ENCODE measurements around the gene GRIP1. TPM values are rescaled to one million over a fixed set of nuclear protein-coding genes. Genes with fewer than 3 reads are reported as not detected.

The GRIP1 gene
- total RNA-seq, 3 donors from 2014 or later (not counting 1 experiment from before 2014, with no cell fraction given): 1.3 to 3.6 (median 1.7) TPM

DNA sequence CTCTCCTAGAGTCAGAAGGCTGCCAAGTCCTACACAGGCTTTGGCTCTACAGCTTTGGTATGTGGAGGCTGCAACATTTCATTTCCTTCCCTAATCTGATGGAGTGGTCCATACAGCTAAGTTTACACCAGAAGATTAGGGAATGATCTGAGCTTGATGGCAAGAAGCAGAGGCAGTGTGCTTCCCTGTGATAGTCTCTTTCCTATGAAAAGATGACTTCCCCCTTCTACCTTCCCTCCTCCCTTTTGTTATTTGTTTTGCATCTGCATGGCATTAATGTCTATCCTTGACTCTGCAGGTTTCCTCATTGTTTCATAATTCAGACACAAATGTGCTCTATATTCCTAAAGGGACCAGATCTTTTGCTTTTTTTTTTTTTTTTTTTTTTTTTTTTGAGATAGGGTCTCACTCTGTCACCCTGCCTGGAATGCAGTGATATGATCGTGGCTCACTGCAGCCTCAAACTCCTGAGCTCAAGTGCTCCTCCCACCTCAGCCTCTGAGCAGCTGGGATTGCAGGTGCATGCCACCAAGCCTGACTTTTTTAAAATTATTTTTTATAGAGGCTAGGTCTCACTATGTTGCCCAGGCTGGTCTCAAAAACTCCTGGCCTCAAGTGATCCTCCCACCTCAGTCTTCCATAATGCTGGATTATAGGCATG is 76.3 kb downstream of the GRIP1 start:
- Histone ChIP-seq H3K36me3 (ENCODE audit: control insufficient read depth, insufficient read depth, low read length) (no peaks in the 10 kb centered on the region), H3K4me3 (ENCODE audit: low read length) (no peak overlapping the region), H3K4me1 (ENCODE audit: control insufficient read depth, insufficient read depth, low read length) (no peaks in the 10 kb centered on the region), H3K27me3 (ENCODE audit: control insufficient read depth, insufficient read depth, low read length) (no peaks in the 10 kb centered on the region), H3K9me3 (ENCODE audit: control insufficient read depth, insufficient read depth, low read length) (no peaks in the 10 kb centered on the region), H3K27ac (ENCODE audit: low read length) (no peak overlapping the region)
- WGBS (ENCODE audit: insufficient coverage): 75% methylated on average over 1 of the region's 1 CpG
- Mint-ChIP-seq H3K36me3 (no peaks in the 10 kb centered on the region), H3K4me3 (no peak overlapping the region), H3K4me1 (no peaks in the 10 kb centered on the region), H3K9me3 (no peaks in the 10 kb centered on the region), H3K27me3 (ENCODE audit: low read depth in 2 of 2) (peaks cover 2 to 7% of the 10 kb centered on the region in 2 donors), H3K27ac (no peak overlapping the region)
- no peak for DNase-seq
- TF ChIP-seq CTCF (IDR thresholded peaks at IDR 0.05): no peak
- intact Hi-C loops (cut with micrococcal nuclease): no loop called here
- no peak for ATAC-seq

GRCh38 chr12:66600903-66601302 is 78.0 kb downstream of the GRIP1 start:
- intact Hi-C loops (cut with micrococcal nuclease): no loop called here
- Mint-ChIP-seq H3K36me3 (no peaks in the 10 kb centered on the region), H3K9me3 (no peaks in the 10 kb centered on the region), H3K4me3 (no peak overlapping the region), H3K27ac (no peak overlapping the region), H3K4me1 (no peaks in the 10 kb centered on the region), H3K27me3 (ENCODE audit: low read depth in 2 of 2) (peaks cover 2 to 7% of the 10 kb centered on the region in 2 donors)
- H3K9me3 ChIP-seq (ENCODE audit: control insufficient read depth, insufficient read depth, low read length): no peaks in the 10 kb centered on the region
- ATAC-seq (no peak), DNase-seq (no peak)
- no peaks in the 10 kb centered on the region for H3K27me3 ChIP-seq (ENCODE audit: control insufficient read depth, insufficient read depth, low read length)
- no peak overlapping the region for H3K27ac ChIP-seq (ENCODE audit: low read length)
- 89% methylated on average over 2 of the region's 2 CpGs for WGBS (ENCODE audit: insufficient coverage)
- no peaks in the 10 kb centered on the region for H3K36me3 ChIP-seq (ENCODE audit: control insufficient read depth, insufficient read depth, low read length)
- H3K4me1 ChIP-seq (ENCODE audit: control insufficient read depth, insufficient read depth, low read length): no peaks in the 10 kb centered on the region
- no peak overlapping the region for H3K4me3 ChIP-seq (ENCODE audit: low read length)
- TF ChIP-seq CTCF (IDR thresholded peaks at IDR 0.05): no peak

GRCh38 chr12:66599816-66600215 is 79.1 kb downstream of the GRIP1 start:
- WGBS (ENCODE audit: insufficient coverage): 73% methylated on average over 1 of the region's 1 CpG
- H3K36me3 Mint-ChIP-seq: no peaks in the 10 kb centered on the region
- H3K27me3 Mint-ChIP-seq (ENCODE audit: low read depth in 2 of 2): peaks cover 2 to 14% of the 10 kb centered on the region in 2 donors
- H3K27ac Mint-ChIP-seq: no peak overlapping the region
- H3K4me3 Mint-ChIP-seq: no peak overlapping the region
- DNase-seq (no peak), ATAC-seq (no peak)
- no peaks in the 10 kb centered on the region for H3K9me3 ChIP-seq (ENCODE audit: control insufficient read depth, insufficient read depth, low read length)
- H3K9me3 Mint-ChIP-seq: no peaks in the 10 kb centered on the region
- no peaks in the 10 kb centered on the region for H3K4me1 Mint-ChIP-seq
- H3K4me1 ChIP-seq (ENCODE audit: control insufficient read depth, insufficient read depth, low read length): no peaks in the 10 kb centered on the region
- no peak overlapping the region for H3K4me3 ChIP-seq (ENCODE audit: low read length)
- H3K27ac ChIP-seq (ENCODE audit: low read length): no peak overlapping the region
- intact Hi-C loops (cut with micrococcal nuclease): no loop called here
- no peak for TF ChIP-seq CTCF (IDR thresholded peaks at IDR 0.05)
- no peaks in the 10 kb centered on the region for H3K27me3 ChIP-seq (ENCODE audit: control insufficient read depth, insufficient read depth, low read length)
- no peaks in the 10 kb centered on the region for H3K36me3 ChIP-seq (ENCODE audit: control insufficient read depth, insufficient read depth, low read length)

DNA sequence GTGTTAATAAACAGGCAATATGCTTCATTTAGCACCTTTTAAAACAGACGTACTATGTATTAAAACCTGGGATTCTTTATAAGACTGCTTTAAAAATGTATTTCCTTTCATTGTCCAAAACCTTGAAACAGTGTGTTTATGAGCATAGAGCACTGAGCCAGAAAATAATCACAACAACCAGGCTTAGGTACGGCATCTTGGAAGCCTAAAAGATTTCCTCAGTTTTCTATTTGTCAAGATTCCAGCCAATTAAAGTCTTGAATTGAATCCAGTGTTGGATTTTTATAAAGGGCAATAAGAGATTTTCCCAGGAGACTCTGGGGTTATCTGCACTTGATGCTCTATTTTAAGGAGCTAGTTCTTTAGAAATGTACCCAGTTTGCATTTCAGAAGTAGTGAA is 80.3 kb downstream of the GRIP1 start:
- H3K36me3 ChIP-seq (ENCODE audit: control insufficient read depth, insufficient read depth, low read length): no peaks in the 10 kb centered on the region
- no peaks in the 10 kb centered on the region for H3K9me3 ChIP-seq (ENCODE audit: control insufficient read depth, insufficient read depth, low read length)
- 84% methylated on average over 2 of the region's 2 CpGs for WGBS (ENCODE audit: insufficient coverage)
- H3K27me3 Mint-ChIP-seq (ENCODE audit: low read depth in 2 of 2): peaks cover 2 to 17% of the 10 kb centered on the region in 2 donors
- no peaks in the 10 kb centered on the region for H3K27me3 ChIP-seq (ENCODE audit: control insufficient read depth, insufficient read depth, low read length)
- intact Hi-C loops (cut with micrococcal nuclease): no loop called here
- TF ChIP-seq CTCF (IDR thresholded peaks at IDR 0.05): no peak
- no peaks in the 10 kb centered on the region for H3K4me1 Mint-ChIP-seq
- H3K4me1 ChIP-seq (ENCODE audit: control insufficient read depth, insufficient read depth, low read length): no peaks in the 10 kb centered on the region
- no peak overlapping the region for H3K4me3 Mint-ChIP-seq
- ATAC-seq: no peak
- no peaks in the 10 kb centered on the region for H3K9me3 Mint-ChIP-seq
- no peaks in the 10 kb centered on the region for H3K36me3 Mint-ChIP-seq
- no peak overlapping the region for H3K27ac Mint-ChIP-seq
- H3K4me3 ChIP-seq (ENCODE audit: low read length): no peak overlapping the region
- no peak for DNase-seq
- H3K27ac ChIP-seq (ENCODE audit: low read length): no peak overlapping the region

All from natural killer cell (primary cell).